Jurkat, Clone E6-1 (cell line): ENCODE results near the gene IGLON5.
A peak's percentile ranks its signal among the peaks of the same experiment; 100 is the strongest.

ENCODE experiments used
- DNase-seq: peaks from one replicate; pipeline ENCODE4 v3.0.0-alpha.2; 2011; ENCODE audit warnings: low read depth, low spot score
- H3K4me3 ChIP-seq: 2 replicates; pipeline ENCODE4 v1.5.1; 2011; ENCODE audit warnings: mild to moderate bottlenecking, low read length, control low read depth, moderate library complexity

IGLON5 gene

GRCh38 chr19:51372649-51373504 lies 61.4 kb downstream of the IGLON5 start, which contains the start of gene NKG7:
Gene NKG7 (minus strand): TSS chr19:51372654. CDS start chr19:51372535, 119 bp downstream.
- peak within 1 kb of the TSS; percentile 27 for H3K4me3 ChIP-seq
- peak; percentile 89 for DNase-seq

GRCh38 chr19:51375504-51376221 lies 64.2 kb downstream of the IGLON5 start:
- DNase-seq, result peak; percentile 83
- H3K4me3 ChIP-seq, result no peak overlapping the region

DNA sequence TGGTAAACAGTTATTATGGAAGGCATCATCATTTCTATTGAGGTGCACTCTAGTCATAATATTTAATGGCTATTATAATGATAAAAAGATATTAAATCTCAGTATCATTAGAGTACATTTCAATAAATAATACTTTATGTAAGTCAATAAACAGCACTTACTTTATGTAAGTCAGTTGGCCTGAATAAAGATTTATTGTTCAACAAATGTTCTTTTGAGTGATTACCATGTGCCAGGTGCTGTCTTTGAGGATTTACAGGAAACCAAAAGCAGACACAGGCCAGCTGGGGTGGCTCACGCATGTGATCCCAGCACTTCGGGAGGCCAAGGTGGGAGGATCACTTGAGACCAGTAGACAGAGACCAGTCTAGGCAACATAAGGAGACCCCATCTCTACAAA lies 66.0 kb downstream of the IGLON5 start:
- DNase-seq, result no peak
- no peak overlapping the region for H3K4me3 ChIP-seq

DNA sequence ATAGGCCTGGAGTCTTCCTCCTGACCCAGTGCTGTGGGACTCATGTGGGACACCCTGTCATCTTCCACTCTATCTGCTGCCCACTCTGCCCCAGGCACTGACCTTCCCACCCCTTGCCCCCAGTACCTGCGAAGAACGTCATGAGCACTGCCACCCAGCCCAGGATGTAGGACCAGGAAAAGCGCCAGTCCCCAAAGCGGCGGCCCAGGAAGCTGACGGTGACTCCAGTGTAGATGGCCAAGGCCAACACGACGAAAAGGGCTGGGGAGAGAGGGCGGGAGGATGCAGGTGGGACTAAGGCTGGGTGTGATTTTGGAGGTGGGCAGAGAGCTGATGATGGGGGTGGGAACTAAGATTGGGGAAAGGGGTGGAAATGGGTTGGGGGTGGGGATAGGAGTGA lies 68.9 kb downstream of the IGLON5 start:
- no peak for DNase-seq
- no peak overlapping the region for H3K4me3 ChIP-seq
